H9 (cell line): ENCODE measurements around the gene AATK. TPM values are rescaled to one million over a fixed set of nuclear protein-coding genes. Genes with fewer than 3 reads are reported as not detected.

Experiments
- DNase-seq: peaks from one replicate; pipeline ENCODE4 v3.0.0-alpha.2; 2017
- H2AFZ ChIP-seq: one replicate; pipeline ENCODE4 v1.6.1; 2013; ENCODE audit warnings: mild to moderate bottlenecking, low read length, control low read depth, moderate library complexity
- H2AK5ac ChIP-seq: 2 replicates; pipeline ENCODE4 v1.6.1; 2013; ENCODE audit warnings: low read length, control low read depth, mixed read lengths; ENCODE audit not compliant: insufficient read length
- H2BK120ac ChIP-seq: one replicate; pipeline ENCODE4 v1.6.1; 2013; ENCODE audit warnings: low read depth, mild to moderate bottlenecking, low read length, control low read depth, inconsistent platforms; ENCODE audit not compliant: poor library complexity, severe bottlenecking
- H2BK12ac ChIP-seq: 2 replicates; pipeline ENCODE4 v1.6.1; 2013; ENCODE audit warnings: low read length, control low read depth, mixed read lengths, low read depth; ENCODE audit not compliant: insufficient read length
- H2BK15ac ChIP-seq: 2 replicates; pipeline ENCODE4 v1.6.1; 2013; ENCODE audit warnings: low read depth, low read length, control low read depth
- H2BK20ac ChIP-seq: one replicate; pipeline ENCODE4 v1.6.1; 2013; ENCODE audit warnings: low read depth, mild to moderate bottlenecking, low read length, control low read depth, inconsistent platforms; ENCODE audit not compliant: poor library complexity, severe bottlenecking
- H2BK5ac ChIP-seq: 2 replicates; pipeline ENCODE4 v1.6.1; 2013; ENCODE audit warnings: low read length, control low read depth, mixed read lengths; ENCODE audit not compliant: insufficient read length
- H3K14ac ChIP-seq: 2 replicates; pipeline ENCODE4 v1.6.1; 2013; ENCODE audit warnings: low read length, control low read depth; ENCODE audit not compliant: insufficient read depth
- H3K18ac ChIP-seq: 2 replicates; pipeline ENCODE4 v1.6.1; 2013; ENCODE audit warnings: low read depth, mild to moderate bottlenecking, mixed read lengths, low read length, control low read depth; ENCODE audit not compliant: insufficient read length
- H3K23ac ChIP-seq: 2 replicates; pipeline ENCODE4 v1.6.1; 2013; ENCODE audit warnings: low read length, control low read depth, mixed read lengths, low read depth; ENCODE audit not compliant: insufficient read length
- H3K23me2 ChIP-seq: 2 replicates; pipeline ENCODE4 v1.6.1; 2013; ENCODE audit warnings: low read depth, mild to moderate bottlenecking, mixed read lengths, low read length, control low read depth; ENCODE audit not compliant: insufficient read length, poor library complexity, severe bottlenecking
- H3K27ac ChIP-seq: 2 replicates; pipeline ENCODE4 v1.5.1; 2013; ENCODE audit warnings: low read length, control low read depth, mixed read lengths, low read depth; ENCODE audit not compliant: insufficient read length
- H3K27me3 ChIP-seq: 2 replicates; pipeline ENCODE4 v1.6.1; 2013; ENCODE audit warnings: low read length, control low read depth, inconsistent platforms; ENCODE audit not compliant: insufficient read depth
- H3K4ac ChIP-seq: 2 replicates; pipeline ENCODE4 v1.6.1; 2013; ENCODE audit warnings: low read depth, mild to moderate bottlenecking, control low read depth, inconsistent platforms, low read length, moderate library complexity
- H3K4me1 ChIP-seq: 2 replicates; pipeline ENCODE4 v1.6.1; 2013; ENCODE audit warnings: low read length, control low read depth, inconsistent platforms; ENCODE audit not compliant: insufficient read depth
- H3K4me2 ChIP-seq: 2 replicates; pipeline ENCODE4 v1.6.1; 2013; ENCODE audit warnings: low read length, control low read depth, mixed read lengths; ENCODE audit not compliant: insufficient read length, insufficient read depth
- H3K56ac ChIP-seq: 2 replicates; pipeline ENCODE4 v1.6.1; 2013; ENCODE audit warnings: low read depth, mild to moderate bottlenecking, mixed read lengths, low read length, control low read depth; ENCODE audit not compliant: insufficient read length
- H3K79me1 ChIP-seq: 2 replicates; pipeline ENCODE4 v1.6.1; 2013; ENCODE audit warnings: low read depth, mild to moderate bottlenecking, moderate library complexity, low read length, control low read depth, inconsistent platforms; ENCODE audit not compliant: insufficient read depth, poor library complexity, severe bottlenecking
- H3K79me2 ChIP-seq: 2 replicates; pipeline ENCODE4 v1.6.1; 2013; ENCODE audit warnings: low read length, control low read depth, inconsistent platforms; ENCODE audit not compliant: insufficient read depth
- H3K9ac ChIP-seq: 2 replicates; pipeline ENCODE4 v1.6.1; 2013; ENCODE audit warnings: low read length, control low read depth, mixed read lengths; ENCODE audit not compliant: insufficient read length; ENCODE audit errors: extremely low read depth
- H3K9me3 ChIP-seq: one replicate; pipeline ENCODE4 v1.6.1; 2013; ENCODE audit warnings: low read depth, low read length, inconsistent platforms; ENCODE audit not compliant: control insufficient read depth
- H3T11ph ChIP-seq: one replicate; pipeline ENCODE4 v1.6.1; 2013; ENCODE audit warnings: mild to moderate bottlenecking, low read length, control low read depth, inconsistent platforms
- H4K20me1 ChIP-seq: one replicate; pipeline ENCODE4 v1.6.1; 2013; ENCODE audit not compliant: control insufficient read depth, insufficient read length, insufficient read depth
- H4K5ac ChIP-seq: 2 replicates; pipeline ENCODE4 v1.6.1; 2013; ENCODE audit warnings: low read depth, mild to moderate bottlenecking, mixed read lengths, low read length, control low read depth; ENCODE audit not compliant: insufficient read length
- H4K8ac ChIP-seq: replicated peaks from 2 replicates; pipeline ENCODE4 v1.6.1; 2013; ENCODE audit warnings: low read length, control low read depth, mixed read lengths, low read depth; ENCODE audit not compliant: insufficient read length
- H4K91ac ChIP-seq: 2 replicates; pipeline ENCODE4 v1.6.1; 2013; ENCODE audit warnings: low read depth, mild to moderate bottlenecking, moderate library complexity, mixed read lengths, low read length, control low read depth; ENCODE audit not compliant: insufficient read length
- H3K27ac Mint-ChIP-seq, 3 experiments: 2 replicates in 2 of 3; 3 replicates in 1 of 3; pipeline ENCODE4 v1.8.0; 2020 to 2021; ENCODE audit warnings: mixed read lengths in 3 of 3, mild to moderate bottlenecking in 1 of 3, moderate library complexity in 1 of 3
- H3K27me3 Mint-ChIP-seq: 2 replicates; pipeline ENCODE4 v1.8.0; 2021; ENCODE audit warnings: low read depth, mild to moderate bottlenecking, moderate library complexity, mixed read lengths
- H3K36me3 Mint-ChIP-seq, 3 experiments: 2 replicates in 2 of 3; 3 replicates in 1 of 3; pipeline ENCODE4 v1.8.0; 2020 to 2021; ENCODE audit warnings: low read depth in 3 of 3, mixed read lengths in 3 of 3; ENCODE audit not compliant: insufficient read depth in 1 of 3
- H3K4me1 Mint-ChIP-seq, 2 experiments: 2 replicates each; pipeline ENCODE4 v1.8.0; 2020; ENCODE audit warnings: mixed read lengths in 2 of 2
- H3K4me3 Mint-ChIP-seq, 2 experiments: 2 replicates in 1 of 2; 3 replicates in 1 of 2; pipeline ENCODE4 v1.8.0; 2020 to 2021; ENCODE audit warnings: mild to moderate bottlenecking in 2 of 2, mixed read lengths in 2 of 2, moderate library complexity in 1 of 2
- H3K9me3 Mint-ChIP-seq, 2 experiments: 2 replicates in 1 of 2; 3 replicates in 1 of 2; pipeline ENCODE4 v1.8.0; 2020; ENCODE audit warnings: mild to moderate bottlenecking in 2 of 2, mixed read lengths in 2 of 2, moderate library complexity in 1 of 2
- CTCF ChIP-seq: fragments of 200-600 bp; sonication (generic); conservative IDR thresholded peaks from 3 replicates; pipeline ENCODE4 v1.8.0; 2021; ENCODE audit warnings: antibody characterized with exemption, mild to moderate bottlenecking
- WGBS: extraction: QIAGEN DNeasy Blood & Tissue Kit; methylation state at CpG from one replicate; pipeline ENCODE4 v1.1.7; 2013; ENCODE audit warnings: missing lambda C conversion rate, low lambda C conversion rate, mixed read lengths; ENCODE audit not compliant: insufficient read length; ENCODE audit errors: extremely low coverage; 5-methylcytosine and 5-hydroxymethylcytosine counted together
- total RNA-seq: library from RNA; stranded (reverse); gene quantifications from 2 replicates; pipeline ENCODE4 v1.2.1, GENCODE V29; 2021

Gene AATK
- total RNA-seq, 1 experiment from 2014 or later = 2.4 TPM

GRCh38 chr17:81181811-81182185, 15.8 kb upstream of the AATK start:
- no peaks in the 10 kb centered on the region for H3K36me3 Mint-ChIP-seq
- DNase-seq = no peak
- no peak overlapping the region for H3K4me3 Mint-ChIP-seq
- Histone ChIP-seq H3K4me2 (no peak overlapping the region), H3K79me2 (no peaks in the 10 kb centered on the region), H3K23me2 (no peaks in the 10 kb centered on the region), H4K5ac (no peak overlapping the region), H2BK15ac (no peak overlapping the region), H4K91ac (no peak overlapping the region), H3K56ac (no peak overlapping the region), H2BK12ac (no peak overlapping the region), H2AK5ac (no peak overlapping the region), H3T11ph (no peak overlapping the region), H3K9me3 (no peaks in the 10 kb centered on the region), H2BK120ac (no peak overlapping the region), H3K4ac (no peak overlapping the region), H4K8ac (no peak overlapping the region), H3K79me1 (no peaks in the 10 kb centered on the region), H2AFZ (no peak overlapping the region), H2BK20ac (no peak overlapping the region), H3K27ac (no peak overlapping the region), H2BK5ac (no peak overlapping the region), H4K20me1 (no peaks in the 10 kb centered on the region), H3K18ac (no peak overlapping the region), H3K27me3 (no peaks in the 10 kb centered on the region), H3K14ac (no peak overlapping the region), H3K9ac (no peak overlapping the region), H3K4me1 (no peaks in the 10 kb centered on the region), H3K23ac (no peak overlapping the region)
- no peak for TF ChIP-seq CTCF
- no CpG with 5 or more reads among the region's 19 CpGs for WGBS
- peaks cover 2 to 4% of the 10 kb centered on the region in 2 experiments; a peak in 1 of 4 replicates for H3K4me1 Mint-ChIP-seq
- no peaks in the 10 kb centered on the region for H3K9me3 Mint-ChIP-seq
- H3K27ac Mint-ChIP-seq = no peak overlapping the region
- H3K27me3 Mint-ChIP-seq = no peaks in the 10 kb centered on the region; the same call in 1 of the 2 replicates
